ENCODE data around the gene ZNF485. TPM values are rescaled to one million over a fixed set of nuclear protein-coding genes. Genes with fewer than 3 reads are reported as not detected.

ZNF485 gene
- total RNA-seq, 1 experiment from 2014 or later, result 7.3 TPM

DNA sequence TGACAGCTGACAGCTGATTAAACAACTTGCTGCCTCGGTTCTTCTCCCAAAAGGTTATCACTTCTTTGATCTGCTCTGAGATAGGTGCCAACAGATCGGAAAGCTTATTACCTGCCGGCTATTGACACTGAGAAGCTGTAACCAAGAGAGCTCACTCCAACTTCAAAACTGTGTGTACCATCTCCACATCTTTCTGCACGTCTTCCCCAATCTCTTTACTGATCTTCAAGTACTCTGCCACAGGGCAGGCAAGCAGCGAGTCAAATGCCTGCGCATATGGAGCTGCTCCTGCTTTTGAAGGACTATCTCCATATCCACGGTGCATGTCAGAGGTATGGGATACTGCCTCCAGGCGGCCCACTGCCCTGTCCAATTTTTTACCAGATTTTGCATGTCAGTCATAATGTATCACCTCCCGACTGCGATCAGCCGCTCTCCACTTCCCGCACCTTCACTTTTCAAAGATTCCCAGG is 352 bp upstream of the ZNF485 start:
- POLR2A ChIA-PET, result interaction anchor here (0.5 to 0.7 kb wide), 2 partner anchors 32 to 148 kb away, joined by 3 read pairs; no protein-coding TSS in a partner anchor
- H3K9me3 ChIP-seq, result peaks cover 13% of the 10 kb centered on the region; the same call in 1 of the 2 replicates
- intact Hi-C loops (cut with micrococcal nuclease; ENCODE audit: unreplicated experiment), result loop anchor here (1.0 to 2.0 kb wide), 2 partner anchors 32 to 43 kb away; partner anchors contain the start of genes ZNF239 and ZNF32

DNA sequence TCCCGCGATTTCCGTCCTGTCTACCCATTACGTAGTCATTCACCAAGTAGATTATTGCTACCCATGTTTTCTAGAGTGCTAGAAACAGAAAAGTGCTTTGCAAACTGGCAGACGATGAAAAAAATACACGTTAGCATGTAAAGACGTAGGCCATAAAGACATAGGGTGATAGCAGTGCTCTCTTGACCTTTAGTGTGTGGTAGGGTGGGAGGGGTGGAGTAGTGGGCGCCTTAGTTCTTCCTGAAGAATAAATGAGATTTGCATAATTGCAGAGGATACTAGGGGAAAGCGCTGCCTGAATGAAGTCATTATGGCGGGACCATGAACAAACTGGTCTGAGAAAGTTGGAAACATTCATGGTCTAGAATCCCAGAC is 948 bp downstream of the ZNF485 start:
- peak overlapping the region; percentile 82 for H3K4me3 Mint-ChIP-seq (ENCODE audit: unreplicated experiment)
- intact Hi-C loops (cut with micrococcal nuclease; ENCODE audit: unreplicated experiment), result loop anchor here (2.0 kb wide), 1 partner anchor 42 kb away; the partner anchor contains the start of gene ZNF32

More for the DNA sequence above, 352 bp upstream of the ZNF485 start:
- Histone ChIP-seq H3K36me3 (ENCODE audit: control insufficient read depth, insufficient read depth, low read length) (peaks cover 2% of the 10 kb centered on the region; the same call in 1 of the 2 replicates), H3K4me3 (ENCODE audit: low read depth, low read length) (peak overlapping the region; percentile 62), H3K27me3 (replicated peaks; ENCODE audit: control insufficient read depth, insufficient read depth, low read length) (no peaks in the 10 kb centered on the region), H3K4me1 (peaks cover 4% of the 10 kb centered on the region; the same call in 1 of the 2 replicates)
- H3K36me3 Mint-ChIP-seq (ENCODE audit: insufficient read depth, unreplicated experiment), result peaks cover 18% of the 10 kb centered on the region
- H3K27ac Mint-ChIP-seq (ENCODE audit: unreplicated experiment), result no peak overlapping the region
- H3K9me3 Mint-ChIP-seq (ENCODE audit: unreplicated experiment), result peaks cover 30% of the 10 kb centered on the region
- CTCF ChIA-PET, result interaction anchor here (1.0 kb wide), 1 partner anchor 32 kb away, joined by 4 read pairs; the partner anchor contains the start of gene ZNF239
- TF ChIP-seq, protein P1, sequence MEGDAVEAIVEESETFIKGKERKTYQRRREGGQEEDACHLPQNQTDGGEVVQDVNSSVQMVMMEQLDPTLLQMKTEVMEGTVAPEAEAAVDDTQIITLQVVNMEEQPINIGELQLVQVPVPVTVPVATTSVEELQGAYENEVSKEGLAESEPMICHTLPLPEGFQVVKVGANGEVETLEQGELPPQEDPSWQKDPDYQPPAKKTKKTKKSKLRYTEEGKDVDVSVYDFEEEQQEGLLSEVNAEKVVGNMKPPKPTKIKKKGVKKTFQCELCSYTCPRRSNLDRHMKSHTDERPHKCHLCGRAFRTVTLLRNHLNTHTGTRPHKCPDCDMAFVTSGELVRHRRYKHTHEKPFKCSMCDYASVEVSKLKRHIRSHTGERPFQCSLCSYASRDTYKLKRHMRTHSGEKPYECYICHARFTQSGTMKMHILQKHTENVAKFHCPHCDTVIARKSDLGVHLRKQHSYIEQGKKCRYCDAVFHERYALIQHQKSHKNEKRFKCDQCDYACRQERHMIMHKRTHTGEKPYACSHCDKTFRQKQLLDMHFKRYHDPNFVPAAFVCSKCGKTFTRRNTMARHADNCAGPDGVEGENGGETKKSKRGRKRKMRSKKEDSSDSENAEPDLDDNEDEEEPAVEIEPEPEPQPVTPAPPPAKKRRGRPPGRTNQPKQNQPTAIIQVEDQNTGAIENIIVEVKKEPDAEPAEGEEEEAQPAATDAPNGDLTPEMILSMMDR (IDR thresholded peaks at IDR 0.05; ENCODE audit: insufficient read depth in 1 of 2, low read depth in 1 of 2, low read length in 1 of 2, severe bottlenecking in 1 of 2, unreplicated experiment in 1 of 2), result no peak
- DNase-seq, result no peak
- H3K27me3 Mint-ChIP-seq (ENCODE audit: insufficient read depth, unreplicated experiment), result peaks cover 7% of the 10 kb centered on the region
- H3K4me1 Mint-ChIP-seq (ENCODE audit: low read depth, unreplicated experiment), result peaks cover 8% of the 10 kb centered on the region
- BruUV-seq (replicated peaks), result no TSS peak
- peak overlapping the region; percentile 82 for H3K4me3 Mint-ChIP-seq (ENCODE audit: unreplicated experiment)

DNA sequence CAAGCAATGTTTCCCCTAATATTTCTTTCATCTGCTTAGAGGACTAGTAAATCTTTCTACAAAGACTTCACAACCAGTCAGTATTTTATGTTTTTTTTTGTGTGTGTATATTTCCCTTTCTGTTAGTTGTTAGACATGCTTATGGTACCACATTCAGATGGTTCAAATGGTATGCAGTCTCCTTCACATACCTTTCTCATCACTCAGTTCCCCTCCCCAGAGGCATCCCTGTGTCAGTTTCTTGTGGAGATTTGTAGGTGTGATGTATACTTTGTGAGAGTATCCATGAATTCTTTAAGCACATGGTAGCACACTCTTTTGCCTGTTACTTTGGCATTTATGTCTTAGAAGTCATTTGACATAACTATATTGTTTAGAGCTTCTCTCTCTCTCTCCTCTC is 4.4 kb downstream of the ZNF485 start:
- no TSS peak for BruUV-seq (replicated peaks)
- H3K36me3 ChIP-seq (ENCODE audit: control insufficient read depth, insufficient read depth, low read length), result peaks cover 2% of the 10 kb centered on the region
- intact Hi-C loops (cut with micrococcal nuclease; ENCODE audit: unreplicated experiment), result no loop called here

More for the DNA sequence above, 948 bp downstream of the ZNF485 start:
- Histone ChIP-seq H3K4me3 (ENCODE audit: low read depth, low read length) (peak overlapping the region; percentile 62), H3K27me3 (replicated peaks; ENCODE audit: control insufficient read depth, insufficient read depth, low read length) (no peaks in the 10 kb centered on the region), H3K4me1 (peaks cover 4% of the 10 kb centered on the region; the same call in 1 of the 2 replicates), H3K36me3 (ENCODE audit: control insufficient read depth, insufficient read depth, low read length) (peaks cover 2% of the 10 kb centered on the region; the same call in 1 of the 2 replicates), H3K9me3 (0 out of 2 replicates have a peak, but pooled peaks cover 7% of the 10 kb centered on the region)
- peaks cover 15% of the 10 kb centered on the region for H3K36me3 Mint-ChIP-seq (ENCODE audit: insufficient read depth, unreplicated experiment)
- TF ChIP-seq, protein P1 (IDR thresholded peaks at IDR 0.05; ENCODE audit: insufficient read depth in 1 of 2, low read depth in 1 of 2, low read length in 1 of 2, severe bottlenecking in 1 of 2, unreplicated experiment in 1 of 2), result no peak
- CTCF ChIA-PET, result no interaction called here
- H3K27ac Mint-ChIP-seq (ENCODE audit: unreplicated experiment), result peak overlapping the region; percentile 52
- no TSS peak for BruUV-seq (replicated peaks)
- H3K9me3 Mint-ChIP-seq (ENCODE audit: unreplicated experiment), result peaks cover 23% of the 10 kb centered on the region
- DNase-seq, result no peak
- peaks cover 8% of the 10 kb centered on the region for H3K4me1 Mint-ChIP-seq (ENCODE audit: low read depth, unreplicated experiment)
- POLR2A ChIA-PET, result no interaction called here
- H3K27me3 Mint-ChIP-seq (ENCODE audit: insufficient read depth, unreplicated experiment), result peaks cover 4% of the 10 kb centered on the region

More for the DNA sequence above, 4.4 kb downstream of the ZNF485 start:
- TF ChIP-seq, protein P1 (IDR thresholded peaks at IDR 0.05; ENCODE audit: insufficient read depth in 1 of 2, low read depth in 1 of 2, low read length in 1 of 2, severe bottlenecking in 1 of 2, unreplicated experiment in 1 of 2), result no peak
- Mint-ChIP-seq H3K4me1 (ENCODE audit: low read depth, unreplicated experiment) (peaks cover 8% of the 10 kb centered on the region), H3K27ac (ENCODE audit: unreplicated experiment) (no peak overlapping the region), H3K36me3 (ENCODE audit: insufficient read depth, unreplicated experiment) (peaks cover 35% of the 10 kb centered on the region), H3K27me3 (ENCODE audit: insufficient read depth, unreplicated experiment) (no peaks in the 10 kb centered on the region), H3K4me3 (ENCODE audit: unreplicated experiment) (no peak overlapping the region), H3K9me3 (ENCODE audit: unreplicated experiment) (peaks cover 33% of the 10 kb centered on the region)
- DNase-seq, result no peak
- ChIA-PET POLR2A (no interaction called here), CTCF (no interaction called here)
- no peak overlapping the region for H3K4me3 ChIP-seq (ENCODE audit: low read depth, low read length)
- peaks cover 27% of the 10 kb centered on the region for H3K9me3 ChIP-seq
- peaks cover 4% of the 10 kb centered on the region; the same call in 1 of the 2 replicates for H3K4me1 ChIP-seq
- H3K27me3 ChIP-seq (replicated peaks; ENCODE audit: control insufficient read depth, insufficient read depth, low read length), result no peaks in the 10 kb centered on the region
